CD14-positive monocyte (primary cell): ENCODE measurements around the gene ZYG11A. TPM values are rescaled to one million over a fixed set of nuclear protein-coding genes. Genes with fewer than 3 reads are reported as not detected.
"Not testable (repeated sequence)": the region's sequence is repeated elsewhere in the genome, so short reads cannot be mapped to it uniquely, and the experiment has no call there.

Experiments used
- DNase-seq, 3 donors: peaks; one replicate each; pipeline ENCODE4 v3.0.0-alpha.2; 2011 to 2022
- H2AFZ ChIP-seq: 2 replicates; pipeline ENCODE4 v1.6.0; 2012; ENCODE audit warnings: mild to moderate bottlenecking, low read depth, low read length, inconsistent platforms; ENCODE audit not compliant: insufficient read depth, poor library complexity, severe bottlenecking
- H3K27ac ChIP-seq, 2 donors: 1 replicate in 1 of 2; 2 replicates in 1 of 2; pipeline ENCODE4 v1.5.1; 2012 to 2013; ENCODE audit warnings: low read length in 2 of 2, control low read depth in 1 of 2, inconsistent platforms in 1 of 2, low read depth in 1 of 2, mild to moderate bottlenecking in 1 of 2
- H3K27me3 ChIP-seq, 2 donors: one replicate each; pipeline versions ENCODE4 v1.6.0 to v1.6.1; 2011 to 2013; ENCODE audit warnings: low read length in 2 of 2; ENCODE audit not compliant: control insufficient read depth in 2 of 2, insufficient read depth in 2 of 2
- H3K36me3 ChIP-seq, 2 donors: replicated peaks in 1 of 2; 1 replicate in 1 of 2; 2 replicates in 1 of 2; pipeline versions ENCODE4 v1.5.1 to v1.6.1; 2012 to 2013; ENCODE audit warnings: low read length in 2 of 2, control low read depth in 1 of 2, inconsistent platforms in 1 of 2, mild to moderate bottlenecking in 1 of 2; ENCODE audit not compliant: insufficient read depth in 2 of 2, control insufficient read depth in 1 of 2
- H3K4me1 ChIP-seq, 2 donors: 1 replicate in 1 of 2; 2 replicates in 1 of 2; pipeline versions ENCODE4 v1.5.1 to v1.6.1; 2012 to 2013; ENCODE audit warnings: low read length in 2 of 2, control low read depth in 1 of 2, inconsistent platforms in 1 of 2, mild to moderate bottlenecking in 1 of 2, moderate library complexity in 1 of 2; ENCODE audit not compliant: insufficient read depth in 2 of 2, control insufficient read depth in 1 of 2
- H3K4me2 ChIP-seq: replicated peaks from 2 replicates; pipeline ENCODE3; 2012; ENCODE audit warnings: low read length, moderate library complexity, mild to moderate bottlenecking; ENCODE audit not compliant: poor library complexity, severe bottlenecking; ENCODE audit errors: extremely low read depth
- H3K4me3 ChIP-seq, 3 experiments: fragments of 200-600 bp in 1 of 3; sonication (generic) in 1 of 3; replicated peaks in 1 of 3; 1 replicate in 2 of 3; 2 replicates in 1 of 3; pipeline ENCODE4 v1.5.1; 2011 to 2013; ENCODE audit warnings: low read length in 3 of 3, mild to moderate bottlenecking in 3 of 3, control low read depth in 2 of 3, low read depth in 2 of 3, inconsistent platforms in 1 of 3, moderate library complexity in 1 of 3
- H3K79me2 ChIP-seq: 2 replicates; pipeline ENCODE4 v1.6.0; 2012; ENCODE audit warnings: mild to moderate bottlenecking, control low read depth, inconsistent platforms, low read length, moderate library complexity; ENCODE audit not compliant: insufficient read depth
- H3K9ac ChIP-seq: 2 replicates; pipeline ENCODE4 v1.6.0; 2017; ENCODE audit warnings: low read length, mild to moderate bottlenecking; ENCODE audit not compliant: insufficient read depth, poor library complexity, severe bottlenecking
- H3K9me3 ChIP-seq, 2 donors: replicated peaks in 1 of 2; 1 replicate in 1 of 2; 2 replicates in 1 of 2; pipeline versions ENCODE4 v1.5.1 to v1.6.1; 2012 to 2013; ENCODE audit warnings: low read length in 2 of 2, control low read depth in 1 of 2; ENCODE audit not compliant: control insufficient read depth in 1 of 2, insufficient read depth in 1 of 2
- H4K20me1 ChIP-seq: 2 replicates; pipeline ENCODE4 v1.6.0; 2012; ENCODE audit warnings: mild to moderate bottlenecking, low read length, control low read depth, moderate library complexity; ENCODE audit not compliant: insufficient read depth
- H3K27ac Mint-ChIP-seq, 7 donors: one replicate each; pipeline ENCODE4 v1.8.0; 2020; ENCODE audit warnings: mild to moderate bottlenecking in 7 of 7, mixed read lengths in 7 of 7, moderate library complexity in 6 of 7, inconsistent platforms in 2 of 7
- H3K27me3 Mint-ChIP-seq, 3 donors: one replicate each; pipeline ENCODE4 v1.8.0; 2021 to 2022; ENCODE audit warnings: low read depth in 3 of 3, mild to moderate bottlenecking in 3 of 3, mixed read lengths in 3 of 3, moderate library complexity in 3 of 3, inconsistent platforms in 1 of 3
- H3K36me3 Mint-ChIP-seq, 2 donors: one replicate each; pipeline ENCODE4 v1.8.0; 2020; ENCODE audit warnings: mixed read lengths in 2 of 2, inconsistent platforms in 1 of 2, mild to moderate bottlenecking in 1 of 2
- H3K4me1 Mint-ChIP-seq: one replicate; pipeline ENCODE4 v1.8.0; 2020; ENCODE audit warnings: mild to moderate bottlenecking, mixed read lengths
- H3K4me3 Mint-ChIP-seq, 2 donors: one replicate each; pipeline ENCODE4 v1.8.0; 2020; ENCODE audit warnings: mild to moderate bottlenecking in 2 of 2, mixed read lengths in 2 of 2, moderate library complexity in 1 of 2
- H3K9me3 Mint-ChIP-seq, 7 donors: one replicate each; pipeline ENCODE4 v1.8.0; 2020 to 2022; ENCODE audit warnings: mixed read lengths in 7 of 7, mild to moderate bottlenecking in 6 of 7, moderate library complexity in 6 of 7, inconsistent platforms in 2 of 7
- WGBS: methylation state at CpG from one replicate; pipeline ENCODE4 v1.1.5; 2013; ENCODE audit warnings: missing lambda C conversion rate; ENCODE audit not compliant: insufficient coverage; 5-methylcytosine and 5-hydroxymethylcytosine counted together
- intact Hi-C, 2 donors: fragments of 100-400 bp; cut with micrococcal nuclease; formaldehyde crosslinking; loops; one replicate each; pipeline versions ENCODE4 v1.15.0 to v1.15.1; 2023
- polyA plus RNA-seq, 3 donors: library from polyadenylated mRNA; depleted of rRNA in 1 of 3; unstranded in 2 of 3; stranded (reverse) in 1 of 3; fragments of 300-500 nt in 2 of 3; fragments of >200 nt in 1 of 3; fragmentation: Illumina TruSeq in 2 of 3; gene quantifications; 1 replicate in 2 of 3; 2 replicates in 1 of 3; pipeline ENCODE4 v1.2.3, GENCODE V29; 2012 to 2021
- TF ChIP-seq, protein P1 (sequence below): fragments of 200-600 bp; IDR thresholded peaks from one replicate; pipeline ENCODE4 v1.8.0; 2022; ENCODE audit warnings: antibody characterized with exemption, mild to moderate bottlenecking

ZYG11A gene
- polyA plus RNA-seq, 3 donors: not detected

GRCh38 chr1:52801011-52801410 lies 41.5 kb upstream of the ZYG11A start:
- Mint-ChIP-seq H3K4me3 (no peak overlapping the region), H3K4me1 (peaks cover 4% of the 10 kb centered on the region), H3K27ac (no peak overlapping the region), H3K9me3 (no peaks in the 10 kb centered on the region), H3K27me3 (no peaks in the 10 kb centered on the region), H3K36me3 (peaks cover 24 to 61% of the 10 kb centered on the region in 2 donors)
- no peak overlapping the region for H3K9ac ChIP-seq
- H4K20me1 ChIP-seq: no peaks in the 10 kb centered on the region
- H3K4me3 ChIP-seq: no peak overlapping the region
- no peak overlapping the region for H2AFZ ChIP-seq
- no peak overlapping the region for H3K4me2 ChIP-seq
- H3K9me3 ChIP-seq: no peaks in the 10 kb centered on the region
- peaks cover 30 to 62% of the 10 kb centered on the region in 2 donors for H3K36me3 ChIP-seq
- no peaks in the 10 kb centered on the region for H3K79me2 ChIP-seq
- H3K27ac ChIP-seq: no peak overlapping the region
- DNase-seq: no peak
- H3K27me3 ChIP-seq: no peaks in the 10 kb centered on the region
- TF ChIP-seq, protein P1, sequence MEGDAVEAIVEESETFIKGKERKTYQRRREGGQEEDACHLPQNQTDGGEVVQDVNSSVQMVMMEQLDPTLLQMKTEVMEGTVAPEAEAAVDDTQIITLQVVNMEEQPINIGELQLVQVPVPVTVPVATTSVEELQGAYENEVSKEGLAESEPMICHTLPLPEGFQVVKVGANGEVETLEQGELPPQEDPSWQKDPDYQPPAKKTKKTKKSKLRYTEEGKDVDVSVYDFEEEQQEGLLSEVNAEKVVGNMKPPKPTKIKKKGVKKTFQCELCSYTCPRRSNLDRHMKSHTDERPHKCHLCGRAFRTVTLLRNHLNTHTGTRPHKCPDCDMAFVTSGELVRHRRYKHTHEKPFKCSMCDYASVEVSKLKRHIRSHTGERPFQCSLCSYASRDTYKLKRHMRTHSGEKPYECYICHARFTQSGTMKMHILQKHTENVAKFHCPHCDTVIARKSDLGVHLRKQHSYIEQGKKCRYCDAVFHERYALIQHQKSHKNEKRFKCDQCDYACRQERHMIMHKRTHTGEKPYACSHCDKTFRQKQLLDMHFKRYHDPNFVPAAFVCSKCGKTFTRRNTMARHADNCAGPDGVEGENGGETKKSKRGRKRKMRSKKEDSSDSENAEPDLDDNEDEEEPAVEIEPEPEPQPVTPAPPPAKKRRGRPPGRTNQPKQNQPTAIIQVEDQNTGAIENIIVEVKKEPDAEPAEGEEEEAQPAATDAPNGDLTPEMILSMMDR: no peak
- H3K4me1 ChIP-seq: peaks cover 0 to 1% of the 10 kb centered on the region in 2 donors
- intact Hi-C loops: no loop called here

DNA sequence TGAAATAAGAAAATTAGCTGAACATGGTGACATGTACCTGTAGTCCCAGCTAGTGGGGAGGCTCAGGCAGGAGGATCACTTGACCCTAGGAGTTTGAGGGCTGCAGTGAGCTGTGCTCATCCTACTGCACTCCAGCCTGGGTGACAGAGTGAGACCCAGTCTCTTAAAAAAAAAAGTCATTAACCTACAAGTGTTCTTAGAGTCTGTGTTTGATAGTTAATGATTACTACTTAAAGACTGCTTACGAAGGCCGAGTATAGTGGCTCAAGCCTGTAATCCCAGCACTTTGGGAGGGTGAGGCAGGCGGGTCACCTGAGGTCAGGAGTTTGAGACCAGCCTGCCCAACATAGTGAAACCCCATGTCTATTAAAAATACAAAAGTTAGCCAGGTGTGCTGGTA lies 38.5 kb upstream of the ZYG11A start:
- H3K4me3 ChIP-seq, H3K27me3 ChIP-seq, H3K9me3 Mint-ChIP-seq, H4K20me1 ChIP-seq, H3K27me3 Mint-ChIP-seq, DNase-seq, H2AFZ ChIP-seq, H3K9ac ChIP-seq, H3K4me2 ChIP-seq, H3K27ac ChIP-seq, H3K9me3 ChIP-seq, H3K79me2 ChIP-seq, intact Hi-C loops, H3K4me3 Mint-ChIP-seq, H3K4me1 Mint-ChIP-seq, H3K4me1 ChIP-seq: not testable (repeated sequence)
- WGBS: no CpG with 5 or more reads among the region's 3 CpGs
- peaks cover 24 to 55% of the 10 kb centered on the region in 2 donors for H3K36me3 ChIP-seq
- H3K27ac Mint-ChIP-seq: peak overlapping the region in 1 of 7 donors; percentile 45
- H3K36me3 Mint-ChIP-seq: peaks cover 27 to 63% of the 10 kb centered on the region in 2 donors
